Gastrocnemius medialis (tissue), 4 donors: ENCODE data around the gene SUGCT.

Source experiments
- POLR2A ChIP-seq, 2 donors: fragments of 450-650 bp; IDR thresholded peaks; one replicate each; pipeline ENCODE4 v1.6.1; 2017; ENCODE audit warnings: antibody characterized with exemption in 2 of 2, mild to moderate bottlenecking in 2 of 2, moderate library complexity in 2 of 2
- TF ChIP-seq, protein P1 (sequence below), 5 experiments: fragments of 450-650 bp in 3 of 5; fragments of 200-600 bp in 2 of 5; sonication (generic) in 2 of 5; IDR thresholded peaks in 4 of 5; conservative IDR thresholded peaks in 1 of 5; 1 replicate in 4 of 5; 2 replicates in 1 of 5; pipeline ENCODE4 v1.5.1; 2016 to 2019; ENCODE audit warnings: antibody characterized with exemption in 5 of 5, mild to moderate bottlenecking in 3 of 5, moderate library complexity in 3 of 5

DNA sequence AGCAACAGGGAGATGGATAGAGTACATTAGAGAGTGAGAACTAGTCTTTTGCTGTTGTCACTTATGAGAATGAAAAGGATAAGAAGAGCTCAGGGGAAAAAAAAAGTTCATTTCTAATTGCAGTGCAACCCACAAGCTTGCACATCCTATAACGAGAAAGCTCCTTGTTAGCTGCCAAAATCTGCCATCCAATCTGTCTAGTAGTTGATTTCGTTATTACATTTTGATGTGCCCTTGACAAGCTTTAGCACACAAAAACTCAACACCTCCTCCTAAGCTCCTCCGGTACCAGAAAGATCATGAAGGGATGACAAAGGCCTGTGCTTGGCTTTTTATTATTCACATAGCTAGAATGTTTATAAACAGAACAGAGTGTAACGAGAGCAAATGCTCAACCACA lies 519.4 kb downstream of the SUGCT start:
- no peak for TF ChIP-seq POLR2A (IDR thresholded peaks at IDR 0.05)
- TF ChIP-seq, protein P1, sequence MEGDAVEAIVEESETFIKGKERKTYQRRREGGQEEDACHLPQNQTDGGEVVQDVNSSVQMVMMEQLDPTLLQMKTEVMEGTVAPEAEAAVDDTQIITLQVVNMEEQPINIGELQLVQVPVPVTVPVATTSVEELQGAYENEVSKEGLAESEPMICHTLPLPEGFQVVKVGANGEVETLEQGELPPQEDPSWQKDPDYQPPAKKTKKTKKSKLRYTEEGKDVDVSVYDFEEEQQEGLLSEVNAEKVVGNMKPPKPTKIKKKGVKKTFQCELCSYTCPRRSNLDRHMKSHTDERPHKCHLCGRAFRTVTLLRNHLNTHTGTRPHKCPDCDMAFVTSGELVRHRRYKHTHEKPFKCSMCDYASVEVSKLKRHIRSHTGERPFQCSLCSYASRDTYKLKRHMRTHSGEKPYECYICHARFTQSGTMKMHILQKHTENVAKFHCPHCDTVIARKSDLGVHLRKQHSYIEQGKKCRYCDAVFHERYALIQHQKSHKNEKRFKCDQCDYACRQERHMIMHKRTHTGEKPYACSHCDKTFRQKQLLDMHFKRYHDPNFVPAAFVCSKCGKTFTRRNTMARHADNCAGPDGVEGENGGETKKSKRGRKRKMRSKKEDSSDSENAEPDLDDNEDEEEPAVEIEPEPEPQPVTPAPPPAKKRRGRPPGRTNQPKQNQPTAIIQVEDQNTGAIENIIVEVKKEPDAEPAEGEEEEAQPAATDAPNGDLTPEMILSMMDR (IDR thresholded peaks at IDR 0.05 in 4 of 5, conservative IDR thresholded peaks at IDR 0.05 in 1 of 5), result no peak
